DND-41 (cell line): Measurements from ENCODE around the gene DST.

Experiments
- ATAC-seq: fragments of 200-7000 bp; cut with Tn5 transposase; 3 replicates; pipeline ENCODE4 v1.9.1; 2021; ENCODE audit warnings: low read depth; ENCODE audit not compliant: insufficient read depth
- DNase-seq: peaks from one replicate; pipeline ENCODE4 v3.0.0-alpha.2; 2020
- H2AFZ ChIP-seq: 2 replicates; pipeline ENCODE4 v1.6.0; 2012; ENCODE audit warnings: low read depth, low read length
- H3K27ac ChIP-seq: 2 replicates; pipeline ENCODE4 v1.5.1; 2012; ENCODE audit warnings: low read length, inconsistent platforms
- H3K27me3 ChIP-seq: fragments of 200-600 bp; sonication (generic); 2 replicates; pipeline ENCODE4 v1.6.0; 2012; ENCODE audit warnings: low read length, mild to moderate bottlenecking, inconsistent platforms; ENCODE audit not compliant: insufficient read depth, poor library complexity
- H3K36me3 ChIP-seq: 2 replicates; pipeline ENCODE4 v1.5.1; 2012; ENCODE audit warnings: low read length, inconsistent platforms; ENCODE audit not compliant: insufficient read depth
- H3K4me1 ChIP-seq: 2 replicates; pipeline ENCODE4 v1.5.1; 2012; ENCODE audit warnings: mild to moderate bottlenecking, low read length; ENCODE audit not compliant: insufficient read depth
- H3K4me2 ChIP-seq: 2 replicates; pipeline ENCODE4 v1.6.0; 2012; ENCODE audit warnings: mild to moderate bottlenecking, moderate library complexity, low read length, inconsistent platforms; ENCODE audit not compliant: insufficient read depth
- H3K4me3 ChIP-seq, 2 experiments: fragments of 200-600 bp in 1 of 2; shearing (Covaris generic) in 1 of 2; 2 replicates each; pipeline ENCODE4 v1.5.1; 2012 to 2016; ENCODE audit warnings: inconsistent platforms in 2 of 2, low read length in 2 of 2, mild to moderate bottlenecking in 2 of 2, low read depth in 1 of 2, moderate library complexity in 1 of 2
- H3K79me2 ChIP-seq: 2 replicates; pipeline ENCODE4 v1.6.0; 2012; ENCODE audit warnings: low read length, inconsistent platforms; ENCODE audit not compliant: insufficient read depth
- H3K9ac ChIP-seq: 2 replicates; pipeline ENCODE4 v1.6.0; 2012; ENCODE audit warnings: low read depth, mild to moderate bottlenecking, inconsistent platforms, low read length, moderate library complexity
- H3K9me3 ChIP-seq: 2 replicates; pipeline ENCODE4 v1.5.1; 2012; ENCODE audit warnings: low read length, moderate library complexity, mild to moderate bottlenecking, inconsistent platforms; ENCODE audit not compliant: insufficient read depth, severe bottlenecking
- H4K20me1 ChIP-seq: 2 replicates; pipeline ENCODE4 v1.6.0; 2012; ENCODE audit warnings: low read length; ENCODE audit not compliant: insufficient read depth
- CTCF ChIP-seq: IDR thresholded peaks from 2 replicates; pipeline ENCODE4 v1.5.1; 2012; ENCODE audit warnings: borderline replicate concordance, low read length, moderate library complexity, mild to moderate bottlenecking; ENCODE audit not compliant: poor library complexity, severe bottlenecking; ENCODE audit errors: extremely low read depth
- EZH2 ChIP-seq: IDR thresholded peaks from 3 replicates; pipeline ENCODE4 v1.6.1; 2012; ENCODE audit warnings: borderline replicate concordance, low read depth, mild to moderate bottlenecking, moderate library complexity, low read length, inconsistent platforms; ENCODE audit not compliant: severe bottlenecking

The DST gene

GRCh38 chr6:56581296-56581925, 61.3 kb downstream of the DST start:
- no peak for DNase-seq
- no peak overlapping the region for H3K4me3 ChIP-seq
- H3K9ac ChIP-seq: no peak overlapping the region
- no peaks in the 10 kb centered on the region for H4K20me1 ChIP-seq
- H3K27me3 ChIP-seq: no peaks in the 10 kb centered on the region
- ATAC-seq: no peak
- H3K9me3 ChIP-seq: no peaks in the 10 kb centered on the region
- no peaks in the 10 kb centered on the region for H3K4me1 ChIP-seq
- TF ChIP-seq EZH2 (no peak), CTCF (no peak)
- H3K27ac ChIP-seq: no peak overlapping the region
- H2AFZ ChIP-seq: no peak overlapping the region
- no peaks in the 10 kb centered on the region for H3K79me2 ChIP-seq
- no peaks in the 10 kb centered on the region for H3K36me3 ChIP-seq
- no peak overlapping the region for H3K4me2 ChIP-seq

- H3K9me3 ChIP-seq: no peaks in the 10 kb centered on the region
- no peaks in the 10 kb centered on the region for H3K4me1 ChIP-seq
- H4K20me1 ChIP-seq: no peaks in the 10 kb centered on the region
- TF ChIP-seq CTCF (no peak), EZH2 (no peak)
- no peak overlapping the region for H3K27ac ChIP-seq
- H3K9ac ChIP-seq: no peak overlapping the region
- no peak overlapping the region for H3K4me2 ChIP-seq
- no peak overlapping the region for H3K4me3 ChIP-seq
- H3K36me3 ChIP-seq: no peaks in the 10 kb centered on the region
- no peak for DNase-seq
- H3K79me2 ChIP-seq: no peaks in the 10 kb centered on the region
- H2AFZ ChIP-seq: no peak overlapping the region
- no peaks in the 10 kb centered on the region for H3K27me3 ChIP-seq
- no peak for ATAC-seq
These were observed 62.4 kb downstream of the DST start for GRCh38 chr6:56580271-56580670.

- no peak for TF ChIP-seq CTCF
- TF ChIP-seq EZH2: no peak
- Histone ChIP-seq H2AFZ (no peak overlapping the region), H3K4me3 (no peak overlapping the region), H3K79me2 (no peaks in the 10 kb centered on the region), H3K4me1 (no peaks in the 10 kb centered on the region), H3K4me2 (no peak overlapping the region), H4K20me1 (no peaks in the 10 kb centered on the region), H3K27ac (no peak overlapping the region), H3K9me3 (no peaks in the 10 kb centered on the region), H3K36me3 (no peaks in the 10 kb centered on the region), H3K27me3 (no peaks in the 10 kb centered on the region), H3K9ac (no peak overlapping the region)
- no peak for DNase-seq
- no peak for ATAC-seq
These were observed 63.4 kb downstream of the DST start for GRCh38 chr6:56579155-56579851.
